Nephron (organoid): ENCODE data around the gene HSD17B2.
A peak's percentile ranks its signal among the peaks of the same experiment; 100 is the strongest.

Source experiments
- H3K27ac Mint-ChIP-seq, 3 experiments: 2 replicates each; pipeline ENCODE4 v1.8.0; 2020; ENCODE audit warnings: mixed read lengths in 3 of 3, mild to moderate bottlenecking in 2 of 3, moderate library complexity in 1 of 3
- H3K27me3 Mint-ChIP-seq: 2 replicates; pipeline ENCODE4 v1.8.0; 2021; ENCODE audit warnings: low read depth, mild to moderate bottlenecking, moderate library complexity, mixed read lengths
- H3K36me3 Mint-ChIP-seq: 2 replicates; pipeline ENCODE4 v1.8.0; 2020; ENCODE audit warnings: low read depth, mixed read lengths
- H3K4me1 Mint-ChIP-seq: 2 replicates; pipeline ENCODE4 v1.8.0; 2020; ENCODE audit warnings: mixed read lengths
- H3K4me3 Mint-ChIP-seq, 3 experiments: 2 replicates each; pipeline ENCODE4 v1.8.0; 2020; ENCODE audit warnings: mild to moderate bottlenecking in 3 of 3, mixed read lengths in 3 of 3, moderate library complexity in 2 of 3
- H3K9me3 Mint-ChIP-seq: 2 replicates; pipeline ENCODE4 v1.8.0; 2020; ENCODE audit warnings: mixed read lengths
- TF ChIP-seq, protein P1 (sequence below), 3 experiments: fragments of 200-600 bp; sonication (generic); IDR thresholded peaks; one replicate each; pipeline ENCODE4 v1.5.0; 2021; ENCODE audit warnings: antibody characterized with exemption in 3 of 3; ENCODE audit not compliant: unreplicated experiment in 3 of 3

Gene HSD17B2

GRCh38 chr16:82031116-82032084, 3.7 kb upstream of the HSD17B2 start:
- H3K27me3 Mint-ChIP-seq, result peaks cover 4% of the 10 kb centered on the region
- TF ChIP-seq, protein P1, sequence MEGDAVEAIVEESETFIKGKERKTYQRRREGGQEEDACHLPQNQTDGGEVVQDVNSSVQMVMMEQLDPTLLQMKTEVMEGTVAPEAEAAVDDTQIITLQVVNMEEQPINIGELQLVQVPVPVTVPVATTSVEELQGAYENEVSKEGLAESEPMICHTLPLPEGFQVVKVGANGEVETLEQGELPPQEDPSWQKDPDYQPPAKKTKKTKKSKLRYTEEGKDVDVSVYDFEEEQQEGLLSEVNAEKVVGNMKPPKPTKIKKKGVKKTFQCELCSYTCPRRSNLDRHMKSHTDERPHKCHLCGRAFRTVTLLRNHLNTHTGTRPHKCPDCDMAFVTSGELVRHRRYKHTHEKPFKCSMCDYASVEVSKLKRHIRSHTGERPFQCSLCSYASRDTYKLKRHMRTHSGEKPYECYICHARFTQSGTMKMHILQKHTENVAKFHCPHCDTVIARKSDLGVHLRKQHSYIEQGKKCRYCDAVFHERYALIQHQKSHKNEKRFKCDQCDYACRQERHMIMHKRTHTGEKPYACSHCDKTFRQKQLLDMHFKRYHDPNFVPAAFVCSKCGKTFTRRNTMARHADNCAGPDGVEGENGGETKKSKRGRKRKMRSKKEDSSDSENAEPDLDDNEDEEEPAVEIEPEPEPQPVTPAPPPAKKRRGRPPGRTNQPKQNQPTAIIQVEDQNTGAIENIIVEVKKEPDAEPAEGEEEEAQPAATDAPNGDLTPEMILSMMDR (IDR thresholded peaks at IDR 0.05; ENCODE audit: unreplicated experiment in 3 of 3), result peak; percentile 62 to 66 (median 65)
- no peaks in the 10 kb centered on the region for H3K36me3 Mint-ChIP-seq
- H3K4me1 Mint-ChIP-seq, result peaks cover 7% of the 10 kb centered on the region
- no peaks in the 10 kb centered on the region for H3K9me3 Mint-ChIP-seq
- no peak overlapping the region for H3K27ac Mint-ChIP-seq
- no peak overlapping the region for H3K4me3 Mint-ChIP-seq

DNA sequence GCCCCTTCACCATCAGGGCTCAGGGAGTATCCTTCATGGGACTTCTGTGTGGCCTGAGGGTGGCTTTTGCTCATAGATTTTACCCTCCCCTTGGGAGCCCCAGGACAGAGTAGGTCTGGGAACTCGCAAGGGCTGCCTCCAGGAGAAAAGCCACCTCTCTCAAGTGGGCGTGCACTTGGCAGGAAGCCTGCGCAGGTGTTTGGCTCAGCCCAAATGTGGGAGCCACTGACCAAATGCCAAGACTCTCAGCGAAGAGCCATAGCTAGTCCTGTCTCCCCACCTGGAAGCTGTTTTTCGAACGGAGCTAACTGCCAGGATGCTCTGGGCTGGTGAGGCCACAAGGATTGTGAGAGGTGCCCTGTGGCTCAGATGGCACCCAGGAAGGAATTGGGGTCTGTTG, 2.0 kb upstream of the HSD17B2 start:
- Mint-ChIP-seq H3K4me3 (no peak overlapping the region), H3K27ac (no peak overlapping the region), H3K27me3 (peaks cover 4% of the 10 kb centered on the region), H3K9me3 (no peaks in the 10 kb centered on the region), H3K36me3 (no peaks in the 10 kb centered on the region), H3K4me1 (peaks cover 7% of the 10 kb centered on the region)
- TF ChIP-seq, protein P1 (IDR thresholded peaks at IDR 0.05; ENCODE audit: unreplicated experiment in 3 of 3), result no peak

DNA sequence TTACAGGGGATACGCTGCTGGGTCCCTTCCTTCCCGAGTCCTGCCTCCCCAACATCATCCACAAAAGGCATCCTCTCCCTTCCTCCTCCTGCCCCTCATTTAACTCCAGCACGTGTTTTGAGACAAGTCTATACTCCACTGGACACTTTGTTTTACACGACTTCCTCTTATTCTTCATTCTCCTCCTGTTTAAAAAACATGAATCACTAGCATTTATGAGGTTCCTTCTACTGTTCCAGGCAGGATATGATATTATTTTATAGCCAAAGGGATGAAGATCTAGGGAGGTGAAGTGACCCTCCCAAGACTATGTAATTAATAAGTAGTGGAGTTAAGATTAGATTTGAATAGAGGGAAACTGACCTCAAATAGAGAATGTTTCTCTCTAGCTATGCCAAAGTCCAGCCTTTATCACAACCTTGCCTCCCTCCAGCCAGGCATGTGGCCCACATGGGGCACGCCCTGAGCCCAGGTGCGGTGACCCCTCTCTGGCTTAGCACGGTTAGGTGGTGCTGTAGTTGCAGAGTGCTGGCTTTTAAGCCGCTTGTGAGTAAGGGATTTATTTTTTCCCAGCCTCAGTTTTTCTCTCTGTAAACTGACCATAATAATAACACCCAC, 1.3 kb upstream of the HSD17B2 start:
- Mint-ChIP-seq H3K4me1 (peaks cover 7% of the 10 kb centered on the region), H3K27ac (no peak overlapping the region), H3K36me3 (no peaks in the 10 kb centered on the region), H3K27me3 (peaks cover 8% of the 10 kb centered on the region), H3K4me3 (no peak overlapping the region), H3K9me3 (no peaks in the 10 kb centered on the region)
- TF ChIP-seq, protein P1 (IDR thresholded peaks at IDR 0.05; ENCODE audit: unreplicated experiment in 3 of 3), result no peak

DNA sequence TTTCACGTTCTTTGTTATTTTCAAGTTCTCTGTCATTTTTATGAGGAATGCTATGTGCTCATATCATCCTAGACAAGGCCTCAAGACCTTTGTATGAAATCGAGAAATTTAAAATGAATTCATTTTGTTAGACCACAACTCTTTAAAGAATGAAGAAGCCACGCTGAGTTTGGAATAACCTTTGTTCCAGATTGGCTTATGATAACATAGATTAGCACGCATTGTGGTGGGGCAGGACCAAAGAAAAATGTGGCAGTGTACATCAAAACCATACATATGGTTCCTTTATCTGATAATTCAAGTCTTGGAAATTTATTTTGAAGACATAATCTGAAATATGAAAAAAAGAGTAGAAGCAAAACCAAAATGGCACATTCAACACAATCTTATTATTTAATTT, 2.2 kb downstream of the HSD17B2 start:
- peaks cover 11% of the 10 kb centered on the region for H3K27me3 Mint-ChIP-seq
- no peaks in the 10 kb centered on the region for H3K9me3 Mint-ChIP-seq
- peaks cover 7% of the 10 kb centered on the region for H3K4me1 Mint-ChIP-seq
- no peak overlapping the region for H3K27ac Mint-ChIP-seq
- no peaks in the 10 kb centered on the region for H3K36me3 Mint-ChIP-seq
- H3K4me3 Mint-ChIP-seq, result no peak overlapping the region
- TF ChIP-seq, protein P1 (IDR thresholded peaks at IDR 0.05; ENCODE audit: unreplicated experiment in 3 of 3), result no peak

DNA sequence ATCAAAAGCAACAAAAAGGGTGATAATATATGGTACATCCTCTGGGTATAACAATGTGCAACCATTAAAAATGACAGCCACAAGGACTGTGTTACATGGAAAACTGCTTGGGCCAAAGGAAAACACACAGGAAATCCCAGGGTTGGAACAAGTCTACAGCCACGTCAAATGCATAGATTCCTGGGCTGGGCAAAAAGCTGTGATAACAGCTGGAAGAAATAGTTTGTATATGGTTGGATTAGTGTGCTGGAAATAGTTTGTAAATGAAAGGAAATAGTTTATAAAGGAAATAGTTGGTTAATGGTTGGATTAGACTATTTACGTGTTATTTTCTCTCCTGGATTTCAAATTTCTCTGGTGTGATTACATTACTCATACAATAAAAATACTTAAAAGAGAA, 2.6 kb downstream of the HSD17B2 start:
- no peak overlapping the region for H3K27ac Mint-ChIP-seq

More for the DNA sequence above, 2.6 kb downstream of the HSD17B2 start:
- Mint-ChIP-seq H3K9me3 (no peaks in the 10 kb centered on the region), H3K4me1 (peaks cover 7% of the 10 kb centered on the region), H3K36me3 (no peaks in the 10 kb centered on the region), H3K27me3 (peaks cover 11% of the 10 kb centered on the region), H3K4me3 (no peak overlapping the region)
- TF ChIP-seq, protein P1 (IDR thresholded peaks at IDR 0.05; ENCODE audit: unreplicated experiment in 3 of 3), result no peak
